Hematopoietic multipotent progenitor cell (in vitro differentiated cells): ENCODE measurements around the gene SLC16A3. TPM values are rescaled to one million over a fixed set of nuclear protein-coding genes. Genes with fewer than 3 reads are reported as not detected.
"Not testable (repeated sequence)": the region's sequence is repeated elsewhere in the genome, so short reads cannot be mapped to it uniquely, and the experiment has no call there.

Experiments used
- DNase-seq, 3 donors: peaks; one replicate each; pipeline ENCODE4 v3.0.0-alpha.2; 2011 to 2015; ENCODE audit warnings: low read depth in 2 of 3, low spot score in 2 of 3
- total RNA-seq: library from RNA; depleted of rRNA; stranded (reverse); fragments of >200 nt; gene quantifications from one replicate; pipeline ENCODE4 v1.2.3, GENCODE V29; 2012

SLC16A3 gene
- total RNA-seq, 1 donor: 65.4 TPM

DNA sequence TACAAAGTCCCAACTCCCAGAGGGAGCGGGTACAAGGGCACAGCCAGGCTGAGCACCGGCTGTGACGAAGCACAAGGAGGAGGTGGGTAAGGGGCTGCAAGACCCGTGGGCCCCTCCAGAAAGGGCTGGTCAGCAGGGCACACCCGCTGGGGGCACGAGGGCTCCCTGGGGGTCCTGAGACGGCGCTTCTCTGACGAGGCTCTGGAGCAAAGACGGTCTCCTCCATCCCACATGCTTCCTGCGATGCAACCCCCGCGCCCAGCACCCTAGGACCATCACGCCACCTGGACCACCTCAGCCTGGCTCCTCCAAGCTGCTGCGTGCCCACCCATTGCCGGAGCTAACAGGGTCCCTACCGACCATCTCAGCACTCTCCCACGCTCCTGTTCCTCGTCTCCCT lies 24.9 kb upstream of the SLC16A3 start:
- DNase-seq: no peak

DNA sequence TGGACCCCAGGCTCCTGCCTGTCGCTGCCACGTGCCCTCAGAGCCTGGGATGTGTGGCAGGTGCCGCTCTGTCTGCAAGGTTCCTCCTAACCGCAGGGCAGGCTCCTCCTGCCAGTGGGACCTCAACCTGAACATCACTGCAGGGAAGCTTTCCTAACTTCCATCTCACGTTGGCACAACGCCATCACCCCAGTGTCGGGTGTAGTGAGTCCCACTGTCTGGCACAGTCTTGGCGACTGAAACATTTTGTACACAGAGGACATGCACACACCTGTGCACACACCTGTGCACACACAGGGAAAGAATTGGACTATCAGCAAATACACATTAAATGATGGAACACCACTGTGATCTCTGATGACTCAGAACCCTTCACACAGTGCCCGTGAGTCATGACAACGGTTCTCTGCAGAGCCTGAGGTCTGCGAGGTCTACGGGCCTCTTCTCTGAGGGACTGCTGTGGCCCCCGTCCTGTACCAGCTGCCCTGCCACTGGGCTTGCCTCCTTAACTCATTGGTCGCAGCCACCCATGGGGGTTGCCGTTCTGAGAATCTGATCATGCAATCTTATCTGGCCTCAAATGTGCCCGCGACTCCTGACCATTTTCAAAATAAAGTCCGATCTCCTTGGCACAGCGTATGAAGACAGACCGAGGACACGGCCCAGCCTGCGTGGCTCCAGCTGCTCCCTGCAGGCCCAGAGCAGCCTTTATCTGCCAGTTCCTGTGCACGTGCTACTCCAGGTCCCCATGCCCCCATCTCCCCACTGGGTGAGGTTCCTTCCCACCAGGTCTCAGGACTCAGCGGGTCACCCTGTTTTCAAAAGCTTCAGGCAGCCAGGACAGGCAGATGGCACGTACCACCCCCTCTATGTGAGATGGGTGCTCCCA lies 23.8 kb upstream of the SLC16A3 start:
- no peak for DNase-seq

DNA sequence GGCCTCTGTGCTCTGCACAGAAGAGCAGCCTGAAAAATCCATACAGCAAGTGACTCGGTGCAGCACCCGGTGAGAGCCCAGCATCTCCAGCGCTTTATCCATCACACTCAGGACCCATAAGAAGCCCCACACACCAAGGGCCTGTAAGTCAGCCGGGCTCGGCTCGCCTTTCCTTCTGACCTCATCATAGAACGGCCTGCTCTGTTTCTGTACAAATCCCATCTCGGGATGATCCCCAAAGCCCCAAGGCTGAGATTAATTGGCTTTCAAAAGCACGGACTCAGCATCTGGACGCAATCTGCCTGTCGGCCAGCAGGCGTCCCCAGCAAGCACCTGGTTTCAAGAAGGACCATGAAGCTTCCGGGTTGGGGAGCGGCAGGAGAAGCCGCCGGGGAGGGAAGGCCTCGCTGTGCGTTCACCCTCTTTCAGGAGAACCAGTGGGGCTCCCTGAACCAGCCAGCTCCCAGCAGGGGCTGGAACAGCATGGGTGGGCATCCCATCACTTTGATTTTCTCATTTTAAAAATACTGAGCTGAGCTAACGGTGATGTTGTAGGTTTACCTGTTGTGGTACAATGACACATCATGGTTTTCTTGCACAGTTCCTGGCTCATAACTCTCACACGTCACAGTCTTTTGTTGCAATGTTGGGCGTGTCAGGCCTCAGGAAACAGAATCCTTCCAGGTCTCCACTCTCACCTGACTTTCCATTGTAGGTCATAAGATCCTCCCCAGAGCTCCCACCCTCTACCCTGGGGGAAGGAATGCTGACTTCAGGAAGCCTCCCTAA lies 22.9 kb upstream of the SLC16A3 start:
- peak in 2 of 3 donors; percentile 84 to 86 for DNase-seq

GRCh38 chr17:82210655-82211054 lies 18.2 kb upstream of the SLC16A3 start:
- not testable (repeated sequence) for DNase-seq

GRCh38 chr17:82212331-82213250 lies 16.3 kb upstream of the SLC16A3 start, which contains the start of gene CCDC57:
Gene CCDC57 (minus strand): TSS chr17:82212842. CDS start chr17:82201944, 10,898 bp downstream.
- peak in 2 of 3 donors; percentile 59 to 66 for DNase-seq

- peak in 1 of 3 donors; percentile 23 for DNase-seq
Measured at GRCh38 chr17:82213251-82214011, 15.4 kb upstream of the SLC16A3 start.

DNA sequence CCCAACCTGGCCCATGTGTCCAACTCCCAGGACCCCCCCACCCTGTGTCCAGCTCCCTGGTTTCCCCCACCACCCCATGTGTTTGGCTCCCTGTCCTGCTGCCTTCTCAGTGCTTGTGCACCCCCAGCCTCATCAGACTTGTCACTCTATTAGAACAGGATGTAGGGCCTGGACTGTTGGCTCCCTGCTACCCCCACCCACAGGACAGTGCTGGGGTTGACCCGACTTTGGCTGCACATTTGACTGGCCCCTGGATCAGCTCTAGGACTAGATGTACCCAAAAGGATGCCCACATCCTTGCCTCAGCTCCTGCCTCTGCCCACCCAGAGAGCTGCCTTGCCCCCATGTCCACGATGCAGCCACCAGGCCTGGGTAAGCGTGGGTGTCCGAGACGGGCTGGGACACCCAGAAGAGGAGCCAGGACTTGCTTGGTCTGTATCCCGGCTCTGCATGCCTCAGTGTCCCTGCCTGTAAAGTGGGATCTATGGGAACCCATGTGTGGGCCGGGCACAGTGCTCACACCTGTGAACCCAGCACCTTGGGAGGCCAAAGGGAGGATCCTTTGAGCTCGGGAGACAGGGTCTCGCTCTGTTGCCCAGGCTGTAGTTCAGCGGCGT lies 14.7 kb upstream of the SLC16A3 start:
- DNase-seq: no peak

DNA sequence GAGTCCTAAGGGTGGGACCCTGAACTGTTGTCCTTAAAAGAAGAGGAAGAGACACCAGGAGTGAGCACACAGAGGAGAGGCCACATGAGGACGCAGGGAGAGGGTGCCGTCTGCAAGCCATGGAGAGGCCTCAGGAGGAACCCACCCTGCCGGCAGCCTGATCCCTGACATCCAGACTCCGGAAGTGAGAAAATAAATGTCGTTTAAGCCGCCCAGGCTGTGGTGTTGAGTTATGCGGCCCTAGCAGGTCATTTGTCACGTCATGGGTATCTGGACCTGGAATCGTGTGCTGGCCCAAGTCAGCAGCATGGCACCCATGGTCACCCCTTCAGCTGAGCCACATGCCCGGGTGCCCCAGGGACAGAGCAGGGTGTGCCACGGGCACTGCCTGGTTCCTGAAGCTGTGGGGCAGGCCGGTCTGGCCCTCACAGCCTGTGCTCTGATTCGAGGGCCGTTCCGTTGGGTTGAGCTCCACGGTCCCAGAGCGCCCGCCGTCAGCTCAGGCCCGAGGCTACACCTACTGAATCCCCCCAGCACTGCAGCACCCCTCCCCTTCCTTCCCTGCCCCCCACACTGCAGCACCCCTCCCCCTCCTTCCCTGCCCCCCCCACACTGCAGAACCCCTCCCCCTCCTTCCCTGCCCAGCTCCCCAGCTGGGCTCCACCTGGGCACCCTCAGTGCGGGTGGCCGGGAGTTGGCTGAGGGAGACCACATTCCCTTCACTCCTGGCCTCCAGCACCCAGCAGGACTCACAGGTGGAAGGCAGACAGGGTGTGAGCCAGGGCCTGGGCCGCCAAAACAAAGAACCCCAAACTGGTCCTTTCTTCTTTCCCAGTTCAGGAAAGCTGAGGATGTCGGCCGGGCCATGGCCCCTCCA lies 13.5 kb upstream of the SLC16A3 start:
- no peak for DNase-seq

- no peak for DNase-seq
Measured at GRCh38 chr17:82215972-82216300, 12.9 kb upstream of the SLC16A3 start.

- DNase-seq: peak in 2 of 3 donors; percentile 88 to 93
Measured at GRCh38 chr17:82216301-82217119, 12.3 kb upstream of the SLC16A3 start.

DNA sequence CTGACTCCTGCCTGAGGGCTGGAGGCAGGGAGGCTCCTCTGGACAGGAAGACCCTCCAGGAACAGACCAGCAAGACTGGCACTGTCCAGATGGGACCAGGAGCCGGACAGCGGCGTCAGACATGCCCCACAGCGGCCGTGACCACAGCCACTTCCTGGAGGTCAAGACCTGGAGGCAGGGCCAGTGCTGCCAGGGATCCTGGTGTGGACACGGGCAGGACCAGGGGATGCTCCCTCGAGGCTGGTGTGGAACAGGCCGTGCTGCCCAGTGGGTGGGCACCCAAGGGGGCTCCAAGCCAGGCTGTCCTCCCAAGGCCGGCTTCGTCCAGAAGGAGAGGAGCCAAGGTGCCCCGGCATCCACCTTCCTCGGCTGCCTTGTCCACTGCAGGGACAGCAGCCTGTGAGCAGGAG lies 11.7 kb upstream of the SLC16A3 start:
- DNase-seq: no peak

DNA sequence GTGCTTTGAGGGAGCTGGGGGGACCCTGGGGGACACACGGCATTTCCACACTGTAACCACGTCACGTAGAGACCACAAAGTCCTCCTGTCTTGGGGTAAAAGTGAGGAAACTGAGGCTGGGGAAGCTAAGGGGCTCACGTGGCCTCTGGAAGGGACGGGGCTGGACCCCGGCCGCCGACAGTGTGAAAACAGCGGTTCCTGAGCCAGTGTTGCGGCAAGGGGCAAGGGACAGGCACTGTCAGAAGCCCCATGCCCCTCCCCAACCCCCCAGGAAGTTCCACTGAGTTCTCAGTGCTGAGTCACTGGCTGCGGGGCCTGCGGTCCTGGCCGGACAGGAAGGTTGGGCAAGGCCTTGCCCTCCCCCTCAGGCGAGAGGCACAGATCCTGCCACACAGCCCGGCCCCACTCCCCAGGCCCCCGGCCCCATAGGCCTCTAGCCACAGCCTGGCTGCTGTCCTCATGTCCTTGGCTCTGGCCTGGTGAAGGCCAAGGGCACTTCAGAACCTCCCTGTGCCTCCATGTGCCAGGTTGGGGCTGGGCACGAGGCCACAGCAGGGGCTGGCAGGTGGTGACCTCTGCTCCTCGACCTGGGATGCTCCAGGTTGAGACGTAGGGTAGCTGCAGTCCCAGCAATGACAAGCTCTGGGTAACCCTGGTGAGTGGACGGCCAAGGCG lies 11.2 kb upstream of the SLC16A3 start:
- no peak for DNase-seq

DNA sequence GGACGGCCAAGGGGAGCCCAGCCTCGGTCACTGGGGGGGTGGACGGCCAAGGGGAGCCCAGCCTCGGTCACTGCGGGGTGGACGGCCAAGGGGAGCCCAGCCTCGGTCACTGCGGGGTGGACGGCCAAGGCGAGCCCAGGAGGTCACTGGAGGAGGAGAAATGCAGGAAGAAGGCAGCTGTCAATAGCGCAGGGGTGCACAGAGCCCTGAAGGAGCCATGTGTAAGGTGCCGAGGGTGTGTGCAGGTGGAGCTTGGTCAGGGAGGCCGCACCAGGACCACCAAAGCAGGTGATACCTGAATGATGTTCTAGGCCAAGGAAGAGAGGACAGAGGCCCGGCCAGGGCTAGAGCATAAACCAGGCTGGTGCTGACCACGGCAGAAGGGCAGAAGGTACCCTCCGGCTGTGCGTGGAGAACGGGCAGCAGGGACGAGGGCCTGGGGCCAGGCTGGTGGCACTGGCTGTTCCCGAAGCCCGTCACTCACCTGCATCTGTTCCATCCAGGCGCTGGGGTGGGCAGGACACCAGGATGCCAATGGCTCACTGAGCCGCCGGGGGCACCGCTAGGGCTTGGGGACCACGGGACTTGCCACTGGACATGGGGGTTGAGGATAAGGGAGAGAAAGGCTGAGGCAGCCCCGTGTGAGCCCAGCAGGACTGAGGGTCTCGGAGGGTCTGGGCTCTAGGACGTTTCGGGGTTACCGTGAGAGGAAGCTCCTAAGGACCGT lies 10.3 kb upstream of the SLC16A3 start:
- DNase-seq: no peak

GRCh38 chr17:82219083-82219482 lies 9.8 kb upstream of the SLC16A3 start:
- DNase-seq: no peak

DNA sequence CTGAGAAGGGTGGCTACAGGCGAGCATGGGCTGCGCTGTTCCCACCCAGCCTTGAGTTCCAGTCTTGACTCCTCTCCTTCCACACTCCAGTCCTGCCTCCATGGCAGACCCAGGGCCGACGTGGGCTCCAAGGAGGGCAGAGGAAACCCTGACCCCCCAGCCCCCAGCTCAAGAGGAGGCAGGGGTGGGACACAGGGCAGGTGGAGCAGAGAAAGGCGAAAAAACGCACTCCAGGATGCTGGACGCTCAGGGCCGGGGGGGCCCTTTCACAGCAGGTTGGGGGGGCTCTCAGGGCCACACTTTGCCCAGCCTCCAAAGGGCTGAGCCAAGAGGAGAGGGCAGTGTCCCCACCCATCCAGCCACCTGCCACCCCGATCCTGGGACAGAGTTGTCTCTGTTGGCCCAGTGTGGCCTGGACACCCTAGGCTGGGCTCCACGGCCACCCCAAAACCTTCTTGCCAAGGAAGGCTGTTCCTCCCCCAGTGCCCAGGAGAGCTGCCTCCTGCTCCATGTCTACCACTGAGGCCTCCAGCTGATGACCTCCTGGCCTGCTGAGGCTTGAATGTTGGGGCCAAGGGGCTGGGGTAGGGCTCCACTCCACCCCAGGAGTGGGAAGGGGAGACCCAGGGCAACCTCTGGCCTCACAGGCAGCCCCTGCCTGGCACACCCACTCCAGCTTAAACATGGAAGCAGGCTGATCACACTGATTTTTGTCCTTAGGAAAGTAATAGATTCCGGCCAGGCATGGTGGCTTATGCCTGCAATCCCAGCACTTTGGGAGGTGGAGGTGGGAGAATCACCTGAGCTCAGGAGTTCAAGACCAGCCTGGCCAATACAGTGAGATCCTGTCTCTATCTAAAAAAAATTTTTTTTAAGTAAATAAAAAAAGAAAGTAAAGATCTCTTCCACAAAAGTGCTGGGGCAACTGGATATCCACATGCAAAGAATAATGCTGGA lies 8.8 kb upstream of the SLC16A3 start:
- no peak for DNase-seq
